HUDEP-2 (cell line): ENCODE results near the gene RBM8A.
"Not testable (repeated sequence)": the region's sequence is repeated elsewhere in the genome, so short reads cannot be mapped to it uniquely, and the experiment has no call there.

Experiments
- DNase-seq, 76 experiments: peaks; one replicate each; lab custom pipeline; 2025; ENCODE audit not compliant: unreplicated experiment in 76 of 76; lab: John Stamatoyannopoulos, UW

RBM8A gene

DNA sequence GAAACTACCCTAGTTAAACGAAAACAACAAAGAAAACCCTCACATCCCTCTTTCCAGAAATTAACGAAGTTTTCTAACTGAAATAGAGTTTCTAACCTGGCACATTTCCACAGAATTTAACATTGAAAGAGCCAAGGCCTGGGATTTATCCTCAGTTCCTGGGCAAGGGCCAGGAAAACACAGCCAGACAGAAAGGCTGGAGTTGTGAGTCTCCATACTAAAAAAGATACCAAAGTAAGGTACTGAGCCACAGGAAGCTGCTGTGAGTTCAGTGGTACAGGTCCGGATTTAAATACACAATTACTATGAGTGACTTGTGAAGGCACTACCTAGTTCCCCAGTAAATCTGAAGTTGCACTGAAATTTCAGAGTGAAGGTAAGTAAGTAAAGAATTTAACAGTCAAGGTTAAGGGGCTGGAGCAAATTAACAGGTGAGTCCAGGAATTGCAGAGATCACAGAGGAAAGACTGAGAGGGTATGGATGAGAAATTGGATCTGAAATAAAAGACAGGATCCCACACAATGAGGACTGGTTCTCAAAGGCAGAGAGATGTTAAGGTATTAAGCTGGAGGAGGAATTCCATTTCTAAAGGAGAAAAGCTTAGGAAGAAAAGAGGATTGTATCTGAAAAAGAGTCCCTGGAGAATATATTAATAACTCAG, 29.6 kb upstream of the RBM8A start:
- no peak for DNase-seq

DNA sequence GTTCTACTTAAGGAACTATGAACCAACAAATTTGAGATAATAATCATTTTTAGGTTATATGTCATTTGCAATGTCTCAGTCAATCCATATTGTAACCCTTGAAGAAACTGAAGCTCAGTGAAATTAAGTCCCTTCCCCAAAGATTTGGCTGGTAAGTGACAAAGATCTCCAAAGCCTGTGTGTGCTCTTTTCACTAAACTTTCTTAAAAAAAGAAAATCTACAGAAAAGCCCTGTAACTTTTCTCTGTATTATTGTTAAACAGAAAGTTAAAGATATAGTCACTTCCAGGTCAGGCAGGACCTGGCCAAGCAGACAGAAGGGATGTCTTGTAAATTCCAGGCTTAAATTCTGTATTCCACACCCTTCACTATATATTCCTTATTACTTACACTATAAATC, 29.1 kb upstream of the RBM8A start:
- no peak for DNase-seq

- DNase-seq: no peak
These were observed 28.2 kb upstream of the RBM8A start for GRCh38 chr1:145955436-145955835.

GRCh38 chr1:145953861-145954260, 26.6 kb upstream of the RBM8A start:
- DNase-seq: no peak

DNA sequence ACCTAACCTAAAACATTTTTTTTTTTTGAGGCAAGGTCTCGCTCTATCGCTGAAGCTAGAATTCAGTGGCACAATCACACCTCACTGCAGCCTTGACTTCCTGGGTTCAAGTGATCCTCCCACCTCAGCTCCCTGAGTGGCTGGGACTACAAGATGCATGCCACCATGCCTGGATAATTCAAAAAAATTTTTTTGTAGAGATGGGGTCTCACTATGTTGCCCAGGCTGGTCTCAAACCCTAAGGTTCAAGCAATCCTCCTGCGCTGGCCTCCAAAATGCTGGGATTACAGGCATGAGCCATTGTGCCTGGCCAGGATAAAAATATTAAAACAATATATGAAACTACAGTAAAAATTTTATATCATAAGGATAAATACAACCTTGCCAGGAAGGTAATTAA, 25.6 kb upstream of the RBM8A start:
- no peak for DNase-seq

DNA sequence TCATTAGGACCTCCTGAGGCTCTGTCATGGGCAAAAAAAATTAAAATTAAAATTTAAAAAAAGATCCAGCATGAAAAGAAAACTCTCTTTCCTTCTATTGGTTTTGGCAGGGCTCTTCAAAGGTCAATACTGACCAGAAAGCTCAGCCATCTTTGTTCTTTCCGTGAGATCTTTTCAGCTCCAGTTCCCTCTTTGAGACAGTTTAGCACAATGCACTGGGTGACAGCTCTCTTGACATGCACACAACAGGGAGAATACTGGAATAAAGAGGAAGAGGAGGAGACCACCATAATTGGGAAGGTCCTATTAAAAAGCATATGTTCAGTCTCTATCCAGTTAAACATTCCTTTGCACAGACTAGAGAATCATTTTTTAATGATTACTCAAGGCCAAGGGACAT, 24.2 kb upstream of the RBM8A start:
- no peak for DNase-seq

DNA sequence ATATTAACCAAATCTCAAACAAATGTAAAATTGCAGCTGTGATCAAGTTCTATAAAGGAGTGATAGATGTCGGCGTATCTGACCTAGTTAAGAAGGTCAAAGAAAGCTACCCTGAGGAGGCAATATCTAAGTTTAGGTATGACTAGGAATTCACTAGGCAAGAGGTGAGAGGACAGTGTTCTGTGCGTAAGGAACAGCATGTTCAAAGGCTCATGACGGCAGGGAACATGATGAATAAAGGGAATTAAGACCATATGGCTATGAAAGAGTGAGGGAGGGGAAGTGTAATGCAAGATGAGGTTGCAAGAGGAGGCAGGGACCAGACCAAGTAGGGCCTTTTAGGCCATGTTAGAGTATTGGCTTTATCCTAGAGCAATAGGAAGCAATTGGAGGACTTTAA, 21.9 kb upstream of the RBM8A start:
- no peak for DNase-seq

DNA sequence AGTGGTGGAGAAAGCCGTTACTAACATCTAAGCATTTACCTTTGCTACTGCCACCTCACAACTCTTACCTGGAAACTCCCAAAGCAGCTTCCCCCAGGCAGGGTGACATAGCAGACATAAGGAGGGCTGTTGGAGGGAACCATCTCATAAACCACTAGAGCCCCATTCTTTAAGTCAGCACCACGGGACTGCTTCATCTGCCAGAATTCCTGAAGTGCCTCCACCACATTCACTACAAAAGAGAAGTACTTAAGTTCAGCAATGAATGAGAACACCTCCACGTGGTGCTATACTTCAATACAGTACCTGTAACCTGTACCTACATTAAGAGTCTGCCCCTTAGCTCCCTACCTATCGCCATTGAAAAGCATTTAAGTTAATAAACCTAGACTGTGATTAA, 20.3 kb upstream of the RBM8A start:
- no peak for DNase-seq

DNA sequence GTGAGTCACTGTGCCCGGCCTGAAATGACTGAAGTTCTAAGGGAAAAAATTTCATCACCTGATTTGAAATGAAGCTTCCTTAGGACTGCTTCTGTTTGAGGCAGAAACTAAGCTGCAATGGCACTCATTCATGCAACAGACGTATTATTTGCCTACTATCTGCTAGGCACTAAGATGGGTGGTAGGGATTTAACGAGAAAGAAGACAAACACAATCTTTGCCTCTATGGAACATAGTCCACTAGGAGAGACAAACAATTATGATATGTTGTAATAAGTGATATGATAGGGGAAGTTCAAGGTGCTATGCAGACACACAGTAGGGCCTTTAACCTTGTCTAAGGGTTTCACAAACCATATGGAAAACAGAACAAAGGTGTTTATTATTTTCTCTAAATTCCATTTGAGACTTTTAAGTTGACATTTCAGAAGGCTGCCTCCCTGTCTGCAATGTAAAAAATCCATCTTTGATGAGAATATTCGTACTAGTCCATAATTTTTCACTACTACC, 19.2 kb upstream of the RBM8A start:
- DNase-seq: no peak

- DNase-seq: no peak
These were observed 17.2 kb upstream of the RBM8A start for GRCh38 chr1:145944532-145944931.

DNA sequence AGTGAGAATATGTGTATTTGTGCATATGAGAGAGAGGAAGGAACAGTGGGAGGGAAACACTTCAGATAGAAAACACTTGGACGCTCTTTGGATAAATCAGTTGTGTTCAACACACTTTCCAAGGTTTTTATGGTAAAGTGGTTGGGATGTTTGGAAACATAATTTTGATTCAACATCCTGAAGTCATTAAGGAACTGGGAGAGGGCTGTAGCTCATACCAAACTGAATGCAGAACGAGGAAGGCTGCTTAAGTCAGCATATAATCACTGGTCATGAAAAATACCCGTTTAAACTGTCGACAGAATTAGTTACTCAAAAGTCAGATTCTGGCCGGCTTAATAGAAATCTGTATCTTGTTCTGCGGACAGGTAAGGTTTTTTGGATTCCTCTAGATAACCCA, 15.6 kb upstream of the RBM8A start:
- no peak for DNase-seq

GRCh38 chr1:145942405-145942804, 15.1 kb upstream of the RBM8A start:
- DNase-seq: no peak

DNA sequence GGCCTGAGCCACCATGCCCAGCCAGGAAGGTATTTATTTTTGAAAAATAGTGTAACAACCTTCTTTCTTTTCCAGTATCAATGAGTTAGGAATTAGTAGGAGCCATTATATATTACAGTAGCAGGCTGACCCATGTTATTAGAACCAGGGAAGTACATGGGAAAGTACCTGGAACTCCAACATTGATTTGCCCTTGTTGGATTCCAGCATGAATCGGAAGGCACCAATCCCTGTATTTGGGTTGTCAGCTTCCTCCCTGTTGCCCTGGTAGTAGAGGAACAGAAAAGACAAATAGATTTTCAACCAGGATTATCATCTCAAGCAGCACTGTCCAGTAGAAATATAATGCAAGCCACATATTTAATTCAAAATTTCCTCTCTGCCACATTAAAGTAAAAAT, 10.2 kb upstream of the RBM8A start:
- no peak for DNase-seq

- no peak for DNase-seq
These were observed 9.0 kb upstream of the RBM8A start for GRCh38 chr1:145936247-145936646.

DNA sequence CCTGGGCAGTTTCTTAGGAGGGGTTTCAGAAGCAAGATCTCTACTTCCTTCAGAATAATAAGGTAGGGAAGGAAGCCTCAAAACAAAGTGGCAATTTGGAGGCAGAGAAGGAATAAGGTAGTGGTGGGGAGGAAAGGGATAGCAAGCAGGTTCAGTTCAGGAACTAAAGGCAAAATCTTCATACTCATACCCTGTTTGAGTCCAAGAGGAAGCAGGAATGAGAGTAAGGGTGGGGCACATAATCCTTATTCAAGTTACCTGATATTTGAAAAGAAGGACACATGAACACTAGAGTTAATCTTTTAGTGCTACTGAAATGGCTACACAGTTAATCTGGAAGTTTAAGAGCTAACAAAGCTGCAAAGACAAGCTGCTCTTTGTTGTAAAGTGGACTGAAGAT, 8.4 kb upstream of the RBM8A start:
- no peak for DNase-seq

- peak in 39 of 76 experiments; percentile 3 to 70 (median 28) for DNase-seq
These were observed 5.3 kb upstream of the RBM8A start for GRCh38 chr1:145932522-145933009.

DNA sequence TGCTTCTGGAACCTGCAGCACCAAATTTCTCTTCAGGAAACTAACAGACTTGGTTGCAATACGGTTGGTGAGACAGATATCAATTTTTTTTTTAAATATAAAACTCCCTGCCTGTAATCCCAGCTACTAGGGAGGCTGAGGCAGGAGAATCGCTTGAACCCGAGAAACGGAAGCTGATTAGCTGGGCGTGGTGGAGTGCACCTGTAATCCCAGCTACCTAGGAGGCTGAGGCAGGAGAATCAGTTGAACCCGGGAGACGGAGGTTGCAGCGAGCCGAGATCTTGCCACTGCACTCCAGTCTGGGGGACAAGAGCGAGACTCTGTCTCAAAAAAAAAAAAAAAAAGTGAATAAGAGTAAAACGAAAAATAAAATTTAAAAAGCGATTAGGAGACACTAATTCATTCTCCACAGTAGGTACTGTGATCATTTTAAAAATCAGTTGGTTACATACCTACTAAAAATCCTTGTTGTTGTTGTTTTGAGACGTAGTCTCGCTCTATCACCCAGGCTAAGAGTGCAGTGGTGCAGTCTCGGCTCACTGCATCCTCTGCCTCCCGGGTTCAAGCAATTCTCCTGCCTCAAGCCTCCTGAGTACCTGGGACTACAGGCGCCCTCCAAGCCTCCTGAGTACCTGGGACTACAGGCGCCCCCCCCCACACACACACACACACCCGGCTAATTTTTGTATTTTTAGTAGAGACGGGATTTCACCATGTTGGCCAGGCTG, 796 bp upstream of the RBM8A start:
- DNase-seq: no peak

- peak in 2 of 76 experiments; percentile 13 to 39 for DNase-seq
These were observed 610 bp downstream of the RBM8A start for GRCh38 chr1:145926686-145927062.

GRCh38 chr1:145922266-145922665, 5.0 kb downstream of the RBM8A start:
- DNase-seq: no peak

- DNase-seq: not testable (repeated sequence)
These were observed 7.0 kb downstream of the RBM8A start for GRCh38 chr1:145920297-145920696.

DNA sequence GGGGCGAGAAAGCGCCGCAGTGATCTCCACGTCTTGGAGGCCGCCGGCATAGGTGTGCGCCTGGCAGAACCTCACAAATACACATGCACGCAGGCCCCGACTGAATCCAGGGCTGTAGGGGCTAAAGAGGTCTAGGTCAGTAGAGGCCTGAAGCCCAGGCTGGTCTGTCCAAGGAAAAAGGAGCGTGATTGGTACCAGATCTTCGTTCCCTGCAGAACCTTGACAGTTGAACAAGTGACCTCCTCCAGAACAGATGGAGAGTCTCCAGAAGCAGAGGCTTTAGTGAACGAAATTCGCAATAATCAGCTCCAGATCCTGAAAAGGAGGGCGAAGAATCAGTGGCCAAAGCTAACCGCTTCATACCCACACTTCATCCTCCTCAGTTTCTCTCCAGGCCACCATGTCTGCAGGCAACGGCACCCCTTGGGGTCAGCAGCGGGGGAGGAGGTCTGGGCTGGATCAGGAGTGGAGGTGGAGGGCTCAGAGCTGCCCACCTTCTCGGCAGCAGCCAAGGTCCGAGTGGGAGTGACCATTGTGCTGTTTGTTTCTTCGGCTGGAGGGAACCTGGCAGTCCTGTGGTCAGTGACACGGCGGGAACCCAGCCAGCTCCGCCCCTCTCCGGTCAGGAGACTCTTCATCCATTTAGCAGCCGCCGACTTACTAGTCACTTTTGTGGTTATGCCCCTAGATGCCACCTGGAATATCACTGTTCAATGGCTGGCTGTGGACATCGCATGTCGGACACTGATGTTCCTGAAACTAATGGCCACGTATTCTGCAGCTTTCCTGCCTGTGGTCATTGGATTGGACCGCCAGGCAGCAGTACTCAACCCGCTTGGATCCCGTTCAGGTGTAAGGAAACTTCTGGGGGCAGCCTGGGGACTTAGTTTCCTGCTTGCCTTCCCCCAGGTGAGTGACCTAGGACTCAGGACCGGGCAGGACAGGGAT, 8.0 kb downstream of the RBM8A start:
- DNase-seq: peak in 51 of 76 experiments; percentile 3 to 73 (median 32)
